ENCODE results near the gene ACOX3.
"Not testable (repeated sequence)": the region's sequence is repeated elsewhere in the genome, so short reads cannot be mapped to it uniquely, and the experiment has no call there.

Gene ACOX3

GRCh38 chr4:8440492-8441311 lies at the start of gene ACOX3, which contains the start of gene TRMT44:
Gene ACOX3 (minus strand): TSS chr4:8440723. CDS start chr4:8416521, 24,202 bp downstream.
Gene TRMT44 (plus strand): TSS chr4:8440777. CDS start chr4:8440823, 46 bp downstream.
- peak; percentile 96 for DNase-seq (ENCODE audit: low spot score)

GRCh38 chr4:8488791-8489369 lies 48.4 kb upstream of the ACOX3 start:
- no peak for DNase-seq (ENCODE audit: low spot score)

GRCh38 chr4:8486643-8487042 lies 46.1 kb upstream of the ACOX3 start:
- not testable (repeated sequence) for DNase-seq (ENCODE audit: low spot score)

GRCh38 chr4:8480221-8480620 lies 39.7 kb upstream of the ACOX3 start:
- DNase-seq (ENCODE audit: low spot score) = no peak

- DNase-seq (ENCODE audit: low spot score) = peak; percentile 28
Observed at GRCh38 chr4:8478801-8479744, 38.5 kb upstream of the ACOX3 start.

GRCh38 chr4:8478371-8478770 lies 37.8 kb upstream of the ACOX3 start:
- peak; percentile 26 for DNase-seq (ENCODE audit: low spot score)

- peak; percentile 20 for DNase-seq (ENCODE audit: low spot score)
Observed at GRCh38 chr4:8477676-8478075, 37.2 kb upstream of the ACOX3 start.

- DNase-seq (ENCODE audit: low spot score) = peak; percentile 16
Observed at GRCh38 chr4:8477095-8477635, 36.6 kb upstream of the ACOX3 start.

- DNase-seq (ENCODE audit: low spot score) = no peak
Observed at GRCh38 chr4:8475751-8476575, 35.4 kb upstream of the ACOX3 start.

- DNase-seq (ENCODE audit: low spot score) = no peak
Observed at GRCh38 chr4:8474856-8475255, 34.3 kb upstream of the ACOX3 start.

GRCh38 chr4:8473920-8474590 lies 33.5 kb upstream of the ACOX3 start:
- no peak for DNase-seq (ENCODE audit: low spot score)

GRCh38 chr4:8473198-8473919 lies 32.8 kb upstream of the ACOX3 start:
- DNase-seq (ENCODE audit: low spot score) = peak; percentile 23

GRCh38 chr4:8472689-8473197 lies 32.2 kb upstream of the ACOX3 start:
- DNase-seq (ENCODE audit: low spot score) = peak; percentile 21

GRCh38 chr4:8472158-8472688 lies 31.7 kb upstream of the ACOX3 start:
- DNase-seq (ENCODE audit: low spot score) = peak; percentile 22

- peak; percentile 21 for DNase-seq (ENCODE audit: low spot score)
Observed at GRCh38 chr4:8471211-8471875, 30.8 kb upstream of the ACOX3 start.

- peak; percentile 10 for DNase-seq (ENCODE audit: low spot score)
Observed at GRCh38 chr4:8470451-8471024, 30.0 kb upstream of the ACOX3 start.

GRCh38 chr4:8469550-8469949 lies 29.0 kb upstream of the ACOX3 start:
- DNase-seq (ENCODE audit: low spot score) = no peak

- peak; percentile 89 for DNase-seq (ENCODE audit: low spot score)
Observed at GRCh38 chr4:8468746-8469535, 28.4 kb upstream of the ACOX3 start.

Data from D341Med (cell line).